ENCODE measurements around the gene HOXA7. TPM values are rescaled to one million over a fixed set of nuclear protein-coding genes. Genes with fewer than 3 reads are reported as not detected.

Gene HOXA7
- total and polyA plus RNA-seq, 7 donors = 2.9 to 10.2 (median 6.2) TPM

DNA sequence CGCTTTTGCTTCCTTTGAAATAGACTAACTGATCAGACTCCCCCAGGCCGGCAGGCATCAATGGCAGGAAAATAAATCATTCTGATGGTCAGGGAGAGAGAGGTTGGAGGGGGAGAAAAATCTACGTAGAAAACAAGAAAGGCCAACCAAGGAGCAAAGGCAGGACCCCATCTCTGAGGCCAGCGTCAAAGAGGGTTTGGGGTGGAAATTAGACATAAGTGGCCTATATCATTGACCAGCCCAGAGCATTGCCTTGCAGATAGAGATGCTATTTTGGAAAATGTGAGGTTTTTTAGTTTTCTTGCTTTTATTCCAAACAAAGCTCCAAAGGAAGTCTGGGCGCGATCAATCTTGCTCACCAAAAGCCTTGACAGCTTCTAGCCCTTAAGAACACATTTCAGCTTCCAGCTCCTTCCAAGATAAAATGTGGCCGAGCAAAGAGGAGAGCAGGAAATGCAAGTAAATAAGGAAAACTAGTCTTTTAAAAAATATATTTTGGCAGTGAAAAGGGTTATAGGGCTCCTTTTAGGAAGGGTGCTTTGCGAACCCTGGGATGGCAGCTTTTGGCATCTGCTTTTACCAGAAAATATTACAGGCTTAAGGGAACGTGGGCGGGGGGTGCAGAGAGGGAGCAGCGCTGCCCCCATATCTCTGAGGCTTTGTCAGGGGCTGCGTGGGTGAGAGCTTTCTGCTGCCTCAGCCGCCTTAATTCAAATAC, 52.0 kb downstream of the HOXA7 start:
- DNase-seq (no peak), ATAC-seq (no peak)
- intact Hi-C loops (cut with DNase I) = no loop called here
- Histone ChIP-seq H3K27ac (peak overlapping the region; percentile 23), H3K36me3 (ENCODE audit: insufficient read depth in 1 of 2, low read depth in 1 of 2) (peaks cover 0 to 14% of the 10 kb centered on the region in 2 donors), H3K27me3 (ENCODE audit: insufficient read depth in 3 of 3, low read length in 2 of 3) (no peaks in the 10 kb centered on the region), H3K4me1 (peaks cover 21% of the 10 kb centered on the region), H3K9me3 (no peaks in the 10 kb centered on the region), H3K4me3 (peak overlapping the region; percentile 53)
- no peak for TF ChIP-seq CTCF (IDR thresholded peaks at IDR 0.05)
- WGBS, 3 donors = 66 to 79% (median 78%) methylated on average over 13 of the region's 13 CpGs

Other genes with a start within 250 kb of the HOXA7 start
- under 1 TPM in 2 of 4 donors, not detected in 2; 0.17 to 0.21 TPM for gene HOXA1, start 60.7 kb downstream of the HOXA7 start, total RNA-seq
- under 1 TPM; 0.03 to 0.22 (median 0.22) TPM for gene HOXA1, start 60.7 kb downstream of the HOXA7 start, polyA plus RNA-seq
- 1 to 10 TPM in 1 of 4 donors, under 1 TPM in 3; 0.17 to 1.1 (median 0.53) TPM for gene HOXA2, start 54.0 kb downstream of the HOXA7 start, total RNA-seq
- gene HOXA2, start 54.0 kb downstream of the HOXA7 start, polyA plus RNA-seq = under 1 TPM; 0.23 to 0.42 (median 0.29) TPM
- 10 to 100 TPM in 2 of 4 donors, 1 to 10 TPM in 2; 7.2 to 11.5 (median 9.1) TPM for gene HOXA4, start 25.9 kb downstream of the HOXA7 start, total RNA-seq
- 10 to 100 TPM in 2 of 3 donors, 1 to 10 TPM in 1; 6.8 to 20.8 (median 12.5) TPM for gene HOXA4, start 25.9 kb downstream of the HOXA7 start, polyA plus RNA-seq
- 10 to 100 TPM in 1 of 4 donors, 1 to 10 TPM in 3; 4.7 to 18.8 (median 8.1) TPM for gene HOXA5, start 13.0 kb downstream of the HOXA7 start, total RNA-seq
- 1 to 10 TPM; 2.6 to 7.6 (median 4.6) TPM for gene HOXA5, start 13.0 kb downstream of the HOXA7 start, polyA plus RNA-seq
- gene HOXA6, start 8.9 kb downstream of the HOXA7 start, total RNA-seq = 1 to 10 TPM; 2.5 to 3.7 (median 3.1) TPM
- 1 to 10 TPM in 2 of 3 donors, under 1 TPM in 1; 0.64 to 3.2 (median 1.5) TPM for gene HOXA6, start 8.9 kb downstream of the HOXA7 start, polyA plus RNA-seq
- gene HOXA3, start 4.1 kb downstream of the HOXA7 start, total RNA-seq = 1 to 10 TPM; 3.3 to 5.6 (median 4.2) TPM
- gene HOXA3, start 4.1 kb downstream of the HOXA7 start, polyA plus RNA-seq = 1 to 10 TPM in 1 of 3 donors, under 1 TPM in 2; 0.65 to 2.6 (median 0.97) TPM
- gene HOXA9, start 8.9 kb upstream of the HOXA7 start, total RNA-seq = 10 to 100 TPM in 1 of 4 donors, 1 to 10 TPM in 1, under 1 TPM in 1, not detected in 1; 0.81 to 19.9 (median 4.9) TPM
- gene HOXA9, start 8.9 kb upstream of the HOXA7 start, polyA plus RNA-seq = 10 to 100 TPM; 13.8 to 55.9 (median 18.2) TPM
- 10 to 100 TPM in 2 of 4 donors, under 1 TPM in 1, not detected in 1; 0.81 to 34.3 (median 19.2) TPM for gene HOXA10, start 17.6 kb upstream of the HOXA7 start, total RNA-seq
- gene HOXA10, start 17.6 kb upstream of the HOXA7 start, polyA plus RNA-seq = 10 to 100 TPM; 17.2 to 77.5 (median 32.0) TPM
- 1 to 10 TPM in 1 of 4 donors, not detected in 3; 1.1 TPM for gene HOXA11, start 28.6 kb upstream of the HOXA7 start, total RNA-seq
- gene HOXA11, start 28.6 kb upstream of the HOXA7 start, polyA plus RNA-seq = under 1 TPM; 0.08 to 0.90 (median 0.25) TPM
- gene HOXA13, start 43.4 kb upstream of the HOXA7 start, total RNA-seq = under 1 TPM in 1 of 4 donors, not detected in 3; 0.06 TPM
- gene HOXA13, start 43.4 kb upstream of the HOXA7 start, polyA plus RNA-seq = under 1 TPM in 2 of 3 donors, not detected in 1; 0.01 to 0.08 TPM
- gene EVX1, start 86.1 kb upstream of the HOXA7 start, total RNA-seq = not detected
- not detected for gene EVX1, start 86.1 kb upstream of the HOXA7 start, polyA plus RNA-seq